GM18861 (cell line): ENCODE results near the gene DTNBP1.
A peak's percentile ranks its signal among the peaks of the same experiment; 100 is the strongest.

Experiments
- ATAC-seq: cut with Tn5 transposase; IDR thresholded peaks from one replicate; pipeline ENCODE4 v1.9.1; 2021; ENCODE audit not compliant: unreplicated experiment

The DTNBP1 gene

DNA sequence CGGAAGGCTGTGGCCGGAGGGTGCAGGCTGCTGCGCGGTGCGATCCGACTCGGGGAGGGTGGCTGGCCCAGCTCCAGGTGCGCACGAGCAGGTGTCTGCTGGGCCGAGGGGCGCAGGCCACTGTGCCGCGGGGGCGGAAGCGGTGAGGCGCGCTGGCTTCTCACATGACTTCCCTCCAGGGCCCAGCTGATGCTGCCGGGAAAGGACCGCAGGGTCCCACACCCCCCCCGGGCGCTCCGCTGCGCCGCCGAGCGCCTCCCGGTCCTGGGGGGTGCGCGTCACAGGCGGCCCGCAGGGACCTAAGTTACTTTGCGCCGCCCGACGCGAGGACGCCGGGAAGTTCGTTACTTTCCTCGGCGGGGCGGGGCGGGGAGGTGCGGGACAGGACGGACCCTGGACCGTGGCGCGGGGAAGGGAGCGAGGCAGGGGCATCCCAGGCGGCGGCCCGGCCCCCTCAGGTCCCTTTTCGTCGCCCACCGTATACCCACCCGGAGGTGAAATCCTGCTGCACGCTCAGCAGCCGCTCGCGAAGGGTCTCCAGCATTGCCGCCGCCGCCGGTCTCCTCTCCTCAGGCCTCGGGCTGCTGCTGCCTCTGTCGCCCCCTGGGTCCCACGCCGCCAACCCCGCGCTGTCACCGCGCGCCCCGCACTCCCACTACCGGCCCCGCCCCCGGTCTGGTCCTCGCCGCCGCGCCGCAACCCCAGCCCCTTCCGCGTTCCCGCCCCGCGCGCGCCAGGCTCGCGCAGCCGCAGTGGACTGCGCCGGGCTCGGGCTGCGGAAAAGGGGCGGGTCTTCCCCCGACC, at the start of gene DTNBP1:
Gene DTNBP1 (minus strand): TSS at position 703 of the 804 bp plus-strand sequence. CDS start 159 bp downstream, at position 544.
- peak; percentile 51 for ATAC-seq

DNA sequence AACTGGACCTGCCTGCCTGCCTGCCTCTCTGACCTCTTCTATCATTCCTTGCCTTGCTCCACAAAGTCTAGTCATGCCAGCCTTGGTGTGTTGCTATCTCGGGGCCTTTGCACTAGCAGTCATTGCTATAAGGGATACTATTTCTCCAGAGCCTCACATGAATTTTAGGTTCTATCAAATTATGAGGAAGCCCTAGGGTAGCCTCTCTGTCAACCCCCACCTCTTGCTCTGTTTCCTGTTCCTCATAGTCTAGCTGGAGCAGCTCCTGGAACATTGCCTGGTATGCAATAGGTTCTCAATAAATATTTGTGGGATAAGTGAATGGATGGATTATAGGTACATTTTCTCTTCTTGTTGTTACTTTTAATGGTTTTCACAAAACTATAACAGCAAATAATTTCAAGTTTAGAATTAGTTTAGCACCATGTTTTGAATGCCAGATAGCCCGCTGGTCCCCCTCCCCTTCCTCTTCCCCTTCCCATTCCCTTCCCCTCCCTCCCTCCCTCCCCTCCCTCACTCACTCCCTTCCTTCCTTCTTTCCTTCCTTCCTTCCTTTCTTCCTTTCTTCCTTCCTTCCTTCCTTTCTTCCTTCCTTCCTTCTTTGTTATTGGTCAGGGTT, 46.9 kb upstream of the DTNBP1 start:
- ATAC-seq: no peak

DNA sequence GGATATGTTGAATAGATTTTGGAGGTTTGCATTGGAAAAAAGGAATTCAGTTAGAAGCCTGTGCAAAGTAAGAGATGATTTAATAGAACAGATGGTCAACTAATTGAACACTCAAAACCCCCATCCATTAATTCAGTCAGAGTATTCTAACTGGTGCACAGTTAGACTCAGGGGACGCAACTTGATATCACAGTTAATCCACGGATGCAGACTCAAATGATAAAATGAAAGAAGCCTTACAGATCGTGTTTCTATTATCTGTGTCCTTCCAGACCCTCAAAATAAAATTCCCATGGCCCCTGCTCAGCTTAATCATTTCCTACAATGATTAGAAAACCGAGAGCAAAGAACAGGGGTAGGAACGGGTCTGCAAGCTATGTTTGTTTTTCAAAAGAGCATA, 45.4 kb upstream of the DTNBP1 start:
- ATAC-seq: no peak

DNA sequence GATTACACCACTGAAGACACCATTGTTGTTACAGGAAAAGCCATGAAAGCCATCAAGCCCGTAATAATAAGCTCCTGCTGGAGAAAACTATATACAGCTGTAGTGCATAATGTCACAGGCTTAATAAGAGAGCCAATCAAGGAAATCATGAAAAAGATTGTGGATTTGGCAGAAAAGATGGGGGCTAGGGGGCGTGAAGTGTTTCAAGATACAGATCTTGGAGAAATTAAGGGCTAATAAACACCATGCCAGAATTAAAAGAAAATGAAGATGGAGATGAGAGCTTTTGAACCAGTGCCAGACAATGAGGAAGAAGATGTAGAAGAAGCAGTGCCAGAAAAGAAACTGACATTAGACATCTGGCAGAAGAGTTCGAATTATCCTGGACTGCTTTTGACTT, 43.2 kb upstream of the DTNBP1 start:
- no peak for ATAC-seq

- no peak for ATAC-seq
These were observed 35.6 kb upstream of the DTNBP1 start for GRCh38 chr6:15698471-15698870.

- no peak for ATAC-seq
These were observed 35.1 kb upstream of the DTNBP1 start for GRCh38 chr6:15697895-15698294.

DNA sequence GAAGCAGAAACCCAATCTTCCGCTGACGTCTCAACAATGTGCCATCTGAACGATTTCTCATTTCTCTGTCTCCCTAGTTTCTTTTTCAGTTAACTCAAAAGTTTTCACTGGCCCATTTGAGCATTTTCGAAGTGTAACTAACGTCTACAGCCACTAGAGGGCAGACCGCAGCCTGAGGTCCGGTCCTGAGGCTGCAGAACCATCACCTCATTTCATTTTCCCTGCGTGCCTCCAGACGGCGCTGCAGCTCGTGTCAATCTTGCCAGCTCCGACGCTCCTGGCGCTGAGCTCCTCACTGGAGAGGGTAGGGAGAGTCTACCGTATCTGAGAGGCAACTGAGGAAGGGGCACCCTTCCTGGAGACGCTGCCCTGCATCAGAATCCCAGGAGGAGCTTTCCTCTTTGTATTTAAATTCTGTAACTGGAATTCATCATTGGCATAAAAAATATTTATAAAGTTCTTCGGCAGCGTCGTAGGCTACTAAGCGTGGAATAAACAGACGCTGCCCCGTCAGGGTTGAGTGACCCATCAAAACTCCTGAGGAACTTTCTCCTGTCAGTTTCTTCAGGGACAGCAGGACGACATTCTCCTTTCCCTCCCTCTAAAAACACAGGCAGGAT, 28.5 kb upstream of the DTNBP1 start:
- peak; percentile 92 for ATAC-seq

DNA sequence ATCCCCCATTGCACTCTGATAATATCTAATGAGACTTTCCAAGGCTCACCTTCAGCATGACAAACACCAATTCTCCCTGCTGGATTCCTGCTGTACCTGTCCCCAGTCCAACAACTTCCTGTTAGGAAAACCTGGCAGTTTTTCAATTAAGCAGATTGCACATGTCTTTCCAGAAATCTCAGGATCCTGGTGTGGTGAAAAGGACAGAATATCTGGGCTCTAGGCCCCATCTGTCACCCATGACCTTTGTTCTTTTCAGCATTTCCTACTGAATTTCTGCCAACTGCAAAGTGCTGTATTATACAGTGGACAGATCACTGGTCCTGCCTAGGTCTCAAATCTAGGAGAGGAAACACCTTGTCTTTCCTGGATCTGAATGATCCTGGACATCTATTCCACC, 27.7 kb upstream of the DTNBP1 start:
- no peak for ATAC-seq

DNA sequence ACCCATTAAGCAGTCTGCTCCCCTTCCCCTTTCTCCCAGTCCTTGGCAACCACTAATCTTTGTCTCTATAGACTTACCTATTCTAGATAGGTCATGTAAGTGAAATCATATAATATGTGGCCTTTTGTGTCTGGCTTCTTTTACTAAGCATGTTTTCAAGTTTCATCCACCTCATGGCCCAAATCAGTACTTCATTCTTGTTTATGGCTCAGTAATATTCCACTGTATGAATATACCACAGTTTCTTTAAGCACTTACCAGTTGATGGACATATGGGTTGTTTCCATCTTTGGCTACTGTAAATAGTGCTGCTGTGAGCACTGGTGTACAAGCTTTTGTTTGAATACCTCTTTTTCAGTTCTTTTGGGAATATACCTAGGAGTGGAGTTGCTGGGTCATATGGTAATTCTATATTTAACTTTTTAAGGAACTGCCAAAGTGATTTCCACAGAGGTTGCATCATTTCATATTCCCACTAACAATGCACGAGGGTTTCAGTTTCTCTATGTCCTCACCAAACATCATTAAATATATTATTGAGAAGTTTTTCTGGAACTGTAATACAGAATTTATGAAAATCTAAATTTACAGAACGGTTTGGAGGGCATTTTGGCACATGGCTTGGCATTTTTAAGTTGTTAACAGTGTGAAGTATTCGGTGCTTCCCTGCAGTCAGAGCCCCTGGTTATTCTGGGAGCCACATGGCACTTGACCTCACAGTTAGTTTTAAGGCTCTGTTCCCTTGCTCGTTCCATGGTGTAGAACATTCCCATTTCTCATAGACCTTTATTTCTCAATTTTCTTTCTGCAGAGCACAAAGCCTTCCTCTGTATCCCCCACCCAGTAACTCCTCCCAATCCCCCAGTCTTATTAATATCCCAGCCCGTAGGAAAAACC, 27.0 kb upstream of the DTNBP1 start:
- ATAC-seq: no peak

DNA sequence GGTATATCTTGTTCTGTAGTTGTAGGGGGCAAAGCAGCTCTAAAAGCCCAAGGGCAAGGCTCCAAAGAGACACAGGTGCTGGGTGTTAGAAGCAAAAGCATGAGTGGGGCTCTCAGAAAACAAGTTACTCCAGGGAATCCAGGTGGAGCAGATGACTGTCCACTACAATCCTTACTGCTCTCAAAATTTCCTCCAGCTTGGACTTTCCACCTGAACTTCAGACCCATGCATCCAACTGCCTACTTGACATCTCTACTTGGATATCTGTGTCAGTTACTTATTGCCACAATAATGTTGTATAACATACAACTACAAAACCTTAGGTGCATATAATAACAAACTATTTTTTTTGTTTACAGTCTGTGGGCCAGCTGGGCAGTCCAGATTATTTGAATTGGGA, 22.8 kb upstream of the DTNBP1 start:
- no peak for ATAC-seq

- ATAC-seq: peak; percentile 79
These were observed 20.4 kb upstream of the DTNBP1 start for GRCh38 chr6:15682965-15683822.

GRCh38 chr6:15681946-15682345, 19.1 kb upstream of the DTNBP1 start:
- ATAC-seq: no peak

DNA sequence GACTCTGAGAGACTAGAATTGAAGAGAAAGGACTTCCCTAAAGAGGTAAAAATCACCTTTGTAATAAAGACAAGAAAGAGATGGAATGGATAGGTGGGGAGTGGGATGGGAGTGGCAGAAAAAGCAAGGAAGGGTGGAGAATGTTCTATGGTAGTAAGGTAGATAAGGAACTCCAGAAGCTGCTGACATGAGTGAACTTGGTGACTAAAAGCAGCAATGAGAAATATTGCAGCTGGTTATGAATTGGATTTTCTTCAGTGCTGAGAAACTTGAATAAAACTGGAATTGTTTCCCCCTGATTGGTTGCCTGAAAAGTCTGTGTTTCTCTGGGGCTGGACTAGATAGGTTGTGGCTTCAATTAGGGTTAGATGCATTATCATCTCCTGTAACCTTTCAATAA, 15.7 kb upstream of the DTNBP1 start:
- no peak for ATAC-seq

- ATAC-seq: no peak
These were observed 15.0 kb upstream of the DTNBP1 start for GRCh38 chr6:15677822-15678221.

DNA sequence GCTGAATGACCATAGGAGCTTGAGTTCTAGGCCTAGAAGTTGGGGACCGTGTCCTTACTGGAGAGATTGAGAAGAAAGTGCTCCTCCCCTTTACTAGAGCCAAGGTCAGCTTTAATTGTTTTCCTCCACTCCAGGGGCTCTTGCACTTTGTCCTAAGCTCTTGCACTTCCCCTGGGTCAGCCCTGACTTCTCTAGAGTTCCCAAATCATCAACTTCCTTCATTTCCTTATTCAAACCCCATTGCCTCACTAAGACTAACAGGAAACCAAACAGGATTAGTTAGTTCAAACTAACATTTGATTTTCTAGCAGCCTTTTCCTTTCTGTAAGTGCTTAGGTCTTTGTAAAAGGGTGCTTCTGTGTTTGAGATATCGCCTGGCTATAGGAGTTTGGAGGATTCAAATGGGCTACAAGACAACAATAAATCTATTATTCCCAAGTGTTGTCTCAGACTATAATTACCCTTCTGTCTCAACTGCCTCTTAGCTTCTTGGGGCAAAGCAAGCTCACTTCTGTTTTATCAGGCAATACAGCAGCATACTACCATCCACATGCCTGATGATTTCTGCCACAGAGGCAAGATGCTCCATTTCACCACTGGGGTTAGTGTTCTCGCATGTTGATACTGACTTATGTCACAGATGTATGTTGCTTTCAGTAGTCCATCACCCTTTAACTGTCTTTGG, 12.8 kb upstream of the DTNBP1 start:
- no peak for ATAC-seq

DNA sequence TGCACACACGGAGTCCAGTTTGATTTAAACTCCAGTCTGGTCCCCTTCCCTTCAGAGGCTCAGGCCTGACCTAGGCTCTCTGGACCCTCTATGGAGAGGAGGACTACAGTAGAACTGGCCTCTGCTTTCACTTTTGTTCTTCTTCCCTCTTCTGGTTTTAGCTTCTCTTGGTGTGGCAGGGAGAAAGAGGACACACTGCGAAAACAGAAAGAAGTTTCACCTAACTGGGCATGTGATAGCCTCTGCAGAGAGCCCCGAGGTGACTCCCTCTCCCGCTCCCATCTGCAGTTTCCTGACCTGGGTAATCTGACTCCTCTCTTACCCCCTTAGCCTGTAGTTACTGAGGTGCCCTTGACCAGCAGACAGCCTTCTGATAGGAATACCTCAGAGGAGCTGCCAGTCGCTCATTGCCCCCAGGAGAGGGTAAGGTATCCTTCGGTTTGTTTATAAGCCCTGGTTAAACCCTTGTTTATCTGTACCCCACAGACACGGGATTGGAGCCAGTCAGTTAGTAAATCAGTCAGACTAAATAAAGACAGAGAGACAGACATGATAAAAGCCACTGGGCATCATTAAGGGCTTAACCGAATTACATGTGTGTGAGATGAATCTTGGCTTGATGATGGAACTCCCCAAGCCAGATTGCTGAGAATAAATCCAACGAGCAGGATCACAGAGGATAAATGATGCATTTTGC, 12.0 kb upstream of the DTNBP1 start:
- no peak for ATAC-seq

- no peak for ATAC-seq
These were observed 10.8 kb upstream of the DTNBP1 start for GRCh38 chr6:15673666-15674065.

DNA sequence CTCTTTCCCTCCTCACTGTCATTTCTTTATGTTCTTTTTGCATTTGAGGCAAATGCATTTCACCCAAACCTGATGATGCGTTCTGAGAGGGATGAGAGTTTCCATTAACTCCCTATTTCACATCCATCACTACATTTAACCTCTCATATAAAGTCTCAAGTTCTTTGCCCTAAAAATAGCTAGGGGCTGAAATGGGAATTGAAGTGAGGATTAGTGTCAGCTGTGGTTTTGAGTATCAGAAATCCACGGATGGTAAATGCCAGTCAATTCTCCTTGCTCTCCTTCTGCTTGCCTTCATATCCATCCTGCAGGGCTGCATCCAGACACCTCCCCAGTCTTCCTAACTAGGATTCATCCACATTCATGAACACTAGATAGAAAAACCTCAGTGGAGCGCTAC, 10.0 kb upstream of the DTNBP1 start:
- no peak for ATAC-seq

DNA sequence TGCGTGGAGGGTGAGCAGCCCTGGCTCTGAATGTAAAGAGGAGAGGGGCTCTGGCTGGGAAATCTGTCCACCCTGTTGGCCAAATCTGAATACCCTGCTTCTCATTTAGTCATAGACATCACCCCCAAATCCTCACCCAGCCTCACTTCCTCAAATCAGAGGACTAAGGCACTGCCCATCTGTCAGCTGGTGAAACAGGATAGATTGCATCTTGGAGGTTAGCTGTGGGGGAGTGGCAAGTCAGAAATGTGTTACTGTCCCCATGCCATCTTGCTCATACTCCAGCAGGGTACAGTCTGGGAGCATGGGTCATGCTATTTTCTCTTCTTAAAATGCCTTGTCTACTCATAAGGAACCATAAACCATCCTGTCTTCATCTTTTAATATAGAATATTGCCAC, 9.5 kb upstream of the DTNBP1 start:
- ATAC-seq: no peak
